T-helper 1 cell treated with Interleukin-12 subunit alpha and Interleukin-12 subunit beta and Interleukin-4 antibody, amounts not matched to agents 30 μg/mL and 1 μg/mL, for 36 hours (primary cell): ENCODE results near the gene MYO3A.
"Not testable (repeated sequence)": the region's sequence is repeated elsewhere in the genome, so short reads cannot be mapped to it uniquely, and the experiment has no call there.

ENCODE experiments used
- H3K27ac Mint-ChIP-seq: one replicate; pipeline ENCODE4 v1.8.0; 2021; ENCODE audit warnings: mild to moderate bottlenecking, mixed read lengths
- H3K27me3 Mint-ChIP-seq: one replicate; pipeline ENCODE4 v1.8.0; 2021; ENCODE audit warnings: low read depth, mixed read lengths
- H3K36me3 Mint-ChIP-seq: one replicate; pipeline ENCODE4 v1.8.0; 2021; ENCODE audit warnings: low read depth, mixed read lengths
- H3K4me1 Mint-ChIP-seq: one replicate; pipeline ENCODE4 v1.8.0; 2021; ENCODE audit warnings: low read depth, mixed read lengths
- H3K4me3 Mint-ChIP-seq: one replicate; pipeline ENCODE4 v1.8.0; 2021; ENCODE audit warnings: mild to moderate bottlenecking, moderate library complexity, mixed read lengths
- H3K9me3 Mint-ChIP-seq: one replicate; pipeline ENCODE4 v1.8.0; 2021; ENCODE audit warnings: mixed read lengths

The MYO3A gene

DNA sequence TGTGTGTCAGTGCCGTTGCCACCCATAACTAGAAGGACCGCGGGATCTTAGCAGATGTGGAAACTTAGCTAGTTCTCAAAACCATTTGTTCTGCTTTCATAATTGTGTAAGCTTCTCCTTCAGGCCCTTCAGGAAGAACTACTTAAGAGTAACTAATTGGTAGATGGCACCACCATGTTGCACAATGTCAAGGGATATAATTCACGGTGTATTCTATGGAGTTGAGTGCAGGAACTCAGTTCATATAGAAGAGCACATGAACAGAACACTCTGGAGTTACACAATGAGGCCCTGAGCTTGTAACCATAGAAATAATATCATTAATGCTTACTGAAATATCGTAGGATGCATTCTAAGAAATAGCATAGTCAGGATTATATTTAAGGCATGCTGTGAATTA is 156.0 kb downstream of the MYO3A start:
- Mint-ChIP-seq H3K36me3 (no peaks in the 10 kb centered on the region), H3K27ac (no peak overlapping the region), H3K4me1 (no peaks in the 10 kb centered on the region), H3K27me3 (no peaks in the 10 kb centered on the region), H3K4me3 (no peak overlapping the region), H3K9me3 (no peaks in the 10 kb centered on the region)

DNA sequence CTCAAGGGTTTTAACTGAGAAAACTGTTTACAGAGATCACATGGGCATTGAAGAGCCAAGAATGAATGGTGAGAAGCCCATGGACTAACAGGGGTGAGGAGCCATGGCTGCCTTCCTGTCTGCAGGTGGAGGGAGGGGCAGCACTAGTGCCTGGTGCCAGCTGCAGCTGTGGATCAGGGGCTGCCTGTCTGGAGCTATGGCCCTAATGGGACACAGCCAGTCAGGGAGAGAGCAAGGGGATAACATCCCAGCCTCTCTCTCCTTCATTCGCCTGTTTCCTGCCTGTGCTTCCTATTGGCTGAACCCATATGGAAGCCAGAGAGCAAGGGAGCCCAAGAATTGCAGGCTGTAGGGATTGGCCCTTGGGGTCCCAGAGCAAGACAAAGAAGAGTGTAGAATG is 156.7 kb downstream of the MYO3A start:
- no peaks in the 10 kb centered on the region for H3K4me1 Mint-ChIP-seq
- H3K27me3 Mint-ChIP-seq: no peaks in the 10 kb centered on the region
- no peak overlapping the region for H3K4me3 Mint-ChIP-seq
- no peak overlapping the region for H3K27ac Mint-ChIP-seq
- H3K9me3 Mint-ChIP-seq: no peaks in the 10 kb centered on the region
- no peaks in the 10 kb centered on the region for H3K36me3 Mint-ChIP-seq

DNA sequence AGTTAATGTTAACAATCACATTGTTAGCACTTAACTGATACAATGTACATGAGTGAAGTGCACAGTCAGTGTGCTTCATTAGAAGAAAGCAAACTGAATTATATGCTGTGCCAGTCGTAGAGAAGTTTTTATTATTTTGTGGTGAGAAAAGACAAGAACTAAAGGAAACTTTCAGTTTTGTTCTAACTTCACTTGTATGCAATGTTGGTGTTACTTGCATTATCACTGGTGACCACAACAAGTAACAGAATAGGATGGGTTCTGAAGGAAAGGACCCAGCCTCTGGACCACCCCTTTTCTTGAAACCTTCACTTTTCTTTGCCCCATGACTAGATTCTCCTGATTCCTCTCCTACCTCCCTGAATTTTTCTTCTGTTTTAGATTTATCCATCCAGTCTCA is 159.2 kb downstream of the MYO3A start:
- Mint-ChIP-seq H3K4me1 (no peaks in the 10 kb centered on the region), H3K27ac (no peak overlapping the region), H3K4me3 (no peak overlapping the region), H3K9me3 (no peaks in the 10 kb centered on the region), H3K36me3 (no peaks in the 10 kb centered on the region), H3K27me3 (no peaks in the 10 kb centered on the region)

DNA sequence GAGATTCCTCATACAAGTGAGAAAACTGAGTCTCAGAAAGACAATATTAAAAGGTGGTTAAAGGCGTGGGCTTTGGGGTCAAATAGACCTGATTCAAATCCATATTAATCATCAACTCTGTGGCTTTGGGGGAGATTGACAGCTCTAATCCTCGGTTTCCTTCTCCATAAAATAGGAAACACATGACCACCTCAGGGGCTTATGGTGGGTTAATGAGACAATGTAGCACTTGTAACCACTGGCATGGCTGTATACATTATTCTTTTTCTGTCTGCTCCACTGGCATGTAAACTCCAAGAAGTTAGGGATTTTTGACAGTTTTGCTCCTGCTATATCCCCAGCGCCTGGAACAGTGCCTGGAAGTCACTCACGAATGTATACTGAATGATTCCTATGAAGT is 161.8 kb downstream of the MYO3A start:
- Mint-ChIP-seq H3K27ac (no peak overlapping the region), H3K9me3 (no peaks in the 10 kb centered on the region), H3K4me1 (no peaks in the 10 kb centered on the region), H3K36me3 (no peaks in the 10 kb centered on the region), H3K4me3 (no peak overlapping the region), H3K27me3 (no peaks in the 10 kb centered on the region)

DNA sequence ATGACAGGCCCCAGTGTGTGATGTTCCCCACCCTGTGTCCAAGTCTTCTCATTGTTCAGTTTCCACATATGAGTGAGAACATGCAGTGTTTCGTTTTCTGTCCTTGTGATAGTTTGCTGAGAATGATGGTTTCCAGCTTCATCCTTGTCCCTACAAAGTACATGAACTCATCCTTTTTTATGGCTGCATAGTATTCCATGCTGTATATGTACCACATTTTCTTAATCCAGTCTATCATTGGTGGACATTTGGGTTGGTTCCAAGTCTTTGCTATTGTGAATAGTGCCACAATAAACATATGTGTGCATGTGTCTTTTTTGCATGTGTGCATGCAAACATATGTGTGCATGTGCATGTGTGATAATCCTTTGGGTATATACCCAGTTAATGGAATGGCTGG is 163.5 kb downstream of the MYO3A start:
- not testable (repeated sequence) for H3K4me3 Mint-ChIP-seq, H3K36me3 Mint-ChIP-seq, H3K27me3 Mint-ChIP-seq, H3K9me3 Mint-ChIP-seq, H3K4me1 Mint-ChIP-seq, H3K27ac Mint-ChIP-seq

DNA sequence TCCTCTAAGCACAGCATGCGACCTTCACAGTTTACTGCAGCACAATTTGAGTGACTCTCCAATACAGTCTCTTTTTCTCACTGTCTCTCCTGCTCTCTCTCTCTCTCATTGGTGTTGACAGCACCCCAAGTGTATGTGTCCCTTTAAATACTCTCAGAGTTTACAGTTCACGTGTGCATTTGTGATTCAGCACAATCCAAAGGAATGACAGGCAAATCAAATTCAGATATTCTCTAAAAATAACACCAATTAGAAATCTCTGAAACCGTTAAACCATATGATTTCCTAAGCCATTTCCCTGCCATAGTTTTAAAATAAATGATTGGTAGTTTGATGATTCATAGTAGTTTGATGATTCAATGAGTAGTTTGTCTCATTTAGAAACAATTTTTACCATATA is 178.5 kb downstream of the MYO3A start:
- Mint-ChIP-seq H3K9me3 (no peaks in the 10 kb centered on the region), H3K4me3 (no peak overlapping the region), H3K36me3 (no peaks in the 10 kb centered on the region), H3K27me3 (no peaks in the 10 kb centered on the region), H3K4me1 (no peaks in the 10 kb centered on the region), H3K27ac (no peak overlapping the region)

DNA sequence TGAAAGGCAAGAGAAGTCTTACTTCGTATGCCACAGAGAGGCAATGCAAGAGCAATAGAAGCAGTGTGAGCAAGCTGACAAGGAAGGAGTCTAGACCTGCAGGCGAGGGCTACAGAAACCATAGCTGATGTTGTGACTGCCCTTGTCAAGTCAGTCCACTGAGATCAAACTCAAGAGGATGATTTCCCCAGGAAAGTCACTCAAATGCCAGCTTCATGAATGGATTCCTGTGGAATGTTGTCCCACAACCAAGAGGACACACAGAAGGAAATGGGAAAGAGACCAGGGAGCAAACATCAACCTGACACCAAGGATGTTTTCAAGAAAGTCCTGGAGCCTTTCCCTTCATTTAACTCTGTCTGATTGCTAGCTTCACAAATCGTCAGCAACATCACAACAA is 204.6 kb downstream of the MYO3A start:
- Mint-ChIP-seq H3K9me3 (peaks cover 4% of the 10 kb centered on the region), H3K36me3 (no peaks in the 10 kb centered on the region), H3K27ac (no peak overlapping the region), H3K27me3 (no peaks in the 10 kb centered on the region), H3K4me3 (no peak overlapping the region), H3K4me1 (no peaks in the 10 kb centered on the region)

DNA sequence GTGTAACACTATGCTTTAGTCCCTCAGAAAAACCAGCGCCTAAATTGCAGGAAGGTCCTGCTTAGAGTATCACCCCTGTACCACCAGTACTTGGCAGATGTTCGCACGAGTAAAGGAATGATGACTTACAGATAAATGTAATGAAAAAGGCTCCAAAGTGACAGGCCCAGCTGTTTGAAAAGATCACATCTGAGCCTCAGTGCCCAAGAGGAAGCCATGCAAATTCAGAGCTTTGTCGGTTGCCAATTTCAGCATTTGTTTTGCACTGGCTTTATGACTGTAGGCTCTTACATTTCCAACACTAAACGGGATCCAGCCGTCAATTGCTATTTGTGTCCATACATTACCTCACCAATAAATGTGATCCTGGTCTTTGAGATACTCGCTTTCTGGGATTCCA is 222.0 kb downstream of the MYO3A start:
- Mint-ChIP-seq H3K4me1 (no peaks in the 10 kb centered on the region), H3K27ac (no peak overlapping the region), H3K9me3 (no peaks in the 10 kb centered on the region), H3K27me3 (no peaks in the 10 kb centered on the region), H3K4me3 (no peak overlapping the region), H3K36me3 (no peaks in the 10 kb centered on the region)

DNA sequence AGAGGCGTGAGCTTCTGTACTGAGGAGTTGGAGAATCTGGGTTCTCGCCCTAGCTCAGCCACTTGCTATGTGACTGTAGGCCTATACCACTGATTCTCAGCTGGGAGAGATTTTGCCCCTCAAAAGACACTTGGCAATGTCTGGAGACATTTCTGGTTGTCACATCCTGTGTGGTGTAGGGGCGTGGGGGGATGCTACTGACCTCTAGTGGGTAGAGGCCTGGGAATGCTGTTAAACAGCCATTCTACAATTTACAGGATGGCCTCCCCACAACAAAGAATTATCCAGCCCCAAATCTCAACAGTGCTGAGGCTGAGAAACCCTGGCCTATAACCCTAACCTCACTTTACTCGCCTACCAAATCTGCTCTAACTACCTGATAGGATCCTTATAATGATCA is 223.7 kb downstream of the MYO3A start:
- Mint-ChIP-seq H3K27me3 (no peaks in the 10 kb centered on the region), H3K9me3 (no peaks in the 10 kb centered on the region), H3K4me1 (no peaks in the 10 kb centered on the region), H3K27ac (no peak overlapping the region), H3K4me3 (no peak overlapping the region), H3K36me3 (no peaks in the 10 kb centered on the region)

DNA sequence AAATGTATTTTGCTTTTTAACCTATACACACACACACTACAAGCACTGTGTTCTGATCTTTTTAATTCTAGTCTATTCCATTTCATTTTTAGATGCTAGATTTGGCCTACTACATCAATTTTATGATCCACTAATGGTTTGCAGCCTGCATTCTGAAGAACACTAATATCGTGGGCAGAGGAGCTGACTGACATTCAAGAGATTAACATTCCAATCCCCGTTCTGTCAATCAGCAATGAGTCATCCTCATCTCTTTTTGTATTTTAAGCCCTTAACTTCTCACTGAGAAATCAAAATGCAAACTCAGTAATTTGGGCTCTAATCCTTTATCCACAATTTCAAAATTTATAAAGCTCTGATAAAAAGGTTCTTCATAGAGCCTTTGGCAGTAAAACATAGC is 235.4 kb downstream of the MYO3A start:
- H3K27ac Mint-ChIP-seq: no peak overlapping the region
- H3K4me1 Mint-ChIP-seq: no peaks in the 10 kb centered on the region
- no peak overlapping the region for H3K4me3 Mint-ChIP-seq
- peaks cover 15% of the 10 kb centered on the region for H3K27me3 Mint-ChIP-seq
- H3K36me3 Mint-ChIP-seq: no peaks in the 10 kb centered on the region
- no peaks in the 10 kb centered on the region for H3K9me3 Mint-ChIP-seq

DNA sequence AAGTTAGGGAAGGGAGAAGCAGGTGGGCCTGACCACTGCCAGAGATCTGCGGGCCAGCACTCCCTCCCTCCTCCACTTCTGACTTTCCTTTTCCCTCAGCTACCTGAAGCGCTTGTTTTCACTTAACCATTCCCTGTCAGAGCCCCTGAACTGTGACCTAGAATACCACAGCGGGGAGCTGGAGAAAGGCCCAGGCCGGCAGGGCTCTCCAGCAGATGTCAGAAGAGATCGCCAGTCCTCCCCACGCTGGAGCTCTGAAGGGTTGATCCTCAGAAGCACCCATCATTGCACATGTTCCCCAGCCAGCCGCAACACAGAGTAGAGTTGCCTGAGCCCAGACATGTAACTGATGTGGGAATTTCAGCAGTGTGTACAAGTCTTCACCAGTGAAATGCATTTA is 238.1 kb downstream of the MYO3A start:
- H3K27ac Mint-ChIP-seq: no peak overlapping the region
- H3K27me3 Mint-ChIP-seq: peaks cover 12% of the 10 kb centered on the region
- no peaks in the 10 kb centered on the region for H3K9me3 Mint-ChIP-seq
- no peak overlapping the region for H3K4me3 Mint-ChIP-seq
- H3K4me1 Mint-ChIP-seq: no peaks in the 10 kb centered on the region
- H3K36me3 Mint-ChIP-seq: no peaks in the 10 kb centered on the region

DNA sequence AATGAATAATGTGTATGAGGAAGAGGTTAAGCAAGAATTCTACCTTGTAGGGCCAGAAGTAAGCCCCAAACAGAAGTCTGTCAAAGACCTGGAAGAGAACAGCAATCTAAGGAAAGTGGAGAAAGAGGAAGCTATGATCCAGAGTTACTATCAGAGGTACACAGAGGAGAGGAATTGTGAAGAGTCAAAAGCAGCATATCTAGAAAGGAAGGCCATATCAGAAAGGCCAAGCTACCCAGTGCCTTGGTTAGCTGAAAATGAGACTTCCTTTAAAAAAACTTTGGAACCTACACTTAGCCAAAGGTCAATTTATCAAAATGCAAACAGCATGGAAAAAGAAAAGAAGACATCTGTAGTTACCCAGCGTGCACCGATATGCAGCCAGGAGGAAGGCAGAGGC is 239.8 kb downstream of the MYO3A start:
- H3K27ac Mint-ChIP-seq: no peak overlapping the region
- no peaks in the 10 kb centered on the region for H3K9me3 Mint-ChIP-seq

DNA sequence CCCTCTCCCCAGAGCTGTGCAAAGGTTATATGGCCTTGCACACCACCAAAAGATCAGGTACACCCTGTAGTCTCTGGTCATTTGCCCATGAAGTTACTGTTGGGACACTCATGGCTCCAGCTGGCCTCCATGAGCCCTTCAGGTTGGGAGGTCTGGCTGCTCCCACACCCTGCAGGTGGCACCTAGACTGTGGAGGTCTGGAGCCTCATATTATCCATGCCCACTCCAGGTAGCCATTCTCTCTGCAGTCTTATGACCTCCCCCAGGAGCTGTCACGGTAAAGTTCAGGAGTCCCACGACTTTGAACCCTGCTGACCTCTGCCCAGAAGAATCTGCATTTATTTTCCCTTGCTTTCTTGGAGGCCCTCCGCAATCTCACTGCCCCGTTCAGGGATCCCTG is 243.3 kb downstream of the MYO3A start:
- H3K27ac Mint-ChIP-seq: no peak overlapping the region
- H3K27me3 Mint-ChIP-seq: no peaks in the 10 kb centered on the region
- no peaks in the 10 kb centered on the region for H3K9me3 Mint-ChIP-seq
- H3K4me1 Mint-ChIP-seq: no peaks in the 10 kb centered on the region
- no peak overlapping the region for H3K4me3 Mint-ChIP-seq
- no peaks in the 10 kb centered on the region for H3K36me3 Mint-ChIP-seq

More for the DNA sequence above, 239.8 kb downstream of the MYO3A start:
- no peaks in the 10 kb centered on the region for H3K4me1 Mint-ChIP-seq
- peaks cover 8% of the 10 kb centered on the region for H3K27me3 Mint-ChIP-seq
- H3K4me3 Mint-ChIP-seq: no peak overlapping the region
- no peaks in the 10 kb centered on the region for H3K36me3 Mint-ChIP-seq

DNA sequence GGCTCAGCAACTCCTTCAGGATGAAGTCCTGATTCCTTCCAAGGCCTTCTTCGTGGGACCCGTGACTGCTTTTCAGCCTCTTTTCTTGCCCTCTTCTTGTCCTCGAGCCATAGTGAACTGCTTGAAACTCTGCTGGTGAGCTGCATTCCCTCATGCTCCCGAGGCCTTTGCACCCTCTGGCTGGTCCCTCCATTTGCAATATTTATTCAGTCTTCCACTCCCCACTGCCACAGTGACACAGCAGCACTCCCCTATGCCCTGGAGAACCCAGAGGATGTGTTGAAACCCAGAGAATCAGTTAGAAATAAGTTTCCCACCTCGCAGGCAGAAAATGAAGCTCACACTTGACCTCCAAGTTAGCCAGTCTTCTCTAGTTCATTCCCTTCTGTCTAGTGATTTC is 260.2 kb downstream of the MYO3A start:
- H3K4me1 Mint-ChIP-seq: no peaks in the 10 kb centered on the region
- no peak overlapping the region for H3K27ac Mint-ChIP-seq
- H3K36me3 Mint-ChIP-seq: no peaks in the 10 kb centered on the region
- no peak overlapping the region for H3K4me3 Mint-ChIP-seq
- peaks cover 4% of the 10 kb centered on the region for H3K27me3 Mint-ChIP-seq
- no peaks in the 10 kb centered on the region for H3K9me3 Mint-ChIP-seq

DNA sequence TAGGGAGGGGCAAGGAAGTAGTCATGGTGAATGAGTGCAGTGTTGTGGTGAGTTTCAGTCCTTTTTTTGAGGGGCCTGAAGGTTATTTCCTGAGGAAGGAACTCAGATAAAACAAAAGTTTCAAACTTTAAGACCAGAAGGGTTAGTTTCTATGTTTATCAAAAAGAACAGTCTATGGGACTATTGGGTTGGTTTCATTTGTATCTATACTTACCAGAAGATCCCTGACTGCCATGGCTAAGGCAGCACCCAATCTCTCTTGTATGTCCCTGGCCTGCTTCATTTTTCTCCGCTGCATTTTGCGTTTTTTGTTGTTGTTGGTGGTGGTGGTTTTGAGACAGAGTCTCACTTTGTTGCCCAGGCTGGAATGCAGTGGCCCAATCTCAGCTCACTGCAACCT is 263.2 kb downstream of the MYO3A start:
- no peaks in the 10 kb centered on the region for H3K27me3 Mint-ChIP-seq
- H3K9me3 Mint-ChIP-seq: no peaks in the 10 kb centered on the region
- no peaks in the 10 kb centered on the region for H3K4me1 Mint-ChIP-seq
- H3K4me3 Mint-ChIP-seq: no peak overlapping the region
- no peaks in the 10 kb centered on the region for H3K36me3 Mint-ChIP-seq
- no peak overlapping the region for H3K27ac Mint-ChIP-seq

DNA sequence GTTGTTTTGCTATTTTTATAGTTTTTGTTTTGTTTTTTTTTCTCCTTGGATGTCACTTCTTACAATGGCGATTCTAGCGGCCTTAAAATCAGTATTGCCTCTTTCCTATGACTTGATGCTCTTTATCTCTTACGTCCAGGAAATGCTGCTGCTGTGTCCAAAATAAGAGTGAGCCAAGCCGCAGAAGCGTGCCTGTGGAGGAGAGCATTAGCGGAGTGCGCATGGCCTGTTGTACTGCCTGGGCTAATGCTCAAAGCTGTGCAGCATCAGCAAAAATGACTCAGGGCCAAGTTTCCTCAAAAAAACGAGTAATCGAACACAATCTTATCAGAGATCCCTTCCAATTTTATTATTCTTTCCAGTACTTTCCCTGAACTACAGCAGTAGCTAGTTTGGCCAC is 264.1 kb downstream of the MYO3A start:
- H3K36me3 Mint-ChIP-seq: no peaks in the 10 kb centered on the region
- no peaks in the 10 kb centered on the region for H3K9me3 Mint-ChIP-seq
- H3K4me3 Mint-ChIP-seq: no peak overlapping the region
- H3K27ac Mint-ChIP-seq: no peak overlapping the region
- no peaks in the 10 kb centered on the region for H3K27me3 Mint-ChIP-seq
- H3K4me1 Mint-ChIP-seq: no peaks in the 10 kb centered on the region
